Raji (cell line): Measurements from ENCODE around the gene MAG.

Source experiments
- POLR2A ChIP-seq: IDR thresholded peaks from 2 replicates; pipeline ENCODE4 v1.6.1; 2011; ENCODE audit warnings: low read depth, low read length, control low read depth; ENCODE audit not compliant: insufficient read depth

Gene MAG

DNA sequence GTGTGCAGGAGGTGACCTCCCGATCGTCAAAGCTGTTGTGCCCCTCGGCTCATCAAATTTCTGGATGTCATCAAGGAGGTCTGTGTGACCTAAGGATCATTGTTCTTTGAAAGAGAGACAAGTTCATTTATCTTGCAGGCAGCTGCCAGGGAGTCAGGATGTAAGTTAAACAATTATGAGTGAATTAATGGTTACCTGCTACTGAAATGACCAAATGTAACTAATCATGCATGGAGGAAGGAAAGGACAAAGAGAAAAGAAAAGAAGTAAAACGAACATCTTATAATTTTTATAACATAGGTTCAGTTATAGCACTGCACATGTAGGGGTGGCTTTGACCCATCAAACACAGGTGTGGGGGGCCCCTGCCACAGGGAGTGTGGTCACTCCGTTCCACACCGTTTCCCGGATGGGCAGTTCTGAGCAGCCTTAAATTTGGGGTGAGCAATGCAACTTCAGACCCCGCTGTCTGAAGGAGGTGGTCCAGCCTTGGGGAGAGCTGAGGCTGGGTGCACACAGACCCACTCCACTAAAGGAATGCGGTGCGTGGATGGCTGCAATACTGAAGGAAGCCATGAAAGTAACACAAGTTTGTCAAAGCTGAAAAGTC lies 42.3 kb downstream of the MAG start:
- no peak for TF ChIP-seq POLR2A

DNA sequence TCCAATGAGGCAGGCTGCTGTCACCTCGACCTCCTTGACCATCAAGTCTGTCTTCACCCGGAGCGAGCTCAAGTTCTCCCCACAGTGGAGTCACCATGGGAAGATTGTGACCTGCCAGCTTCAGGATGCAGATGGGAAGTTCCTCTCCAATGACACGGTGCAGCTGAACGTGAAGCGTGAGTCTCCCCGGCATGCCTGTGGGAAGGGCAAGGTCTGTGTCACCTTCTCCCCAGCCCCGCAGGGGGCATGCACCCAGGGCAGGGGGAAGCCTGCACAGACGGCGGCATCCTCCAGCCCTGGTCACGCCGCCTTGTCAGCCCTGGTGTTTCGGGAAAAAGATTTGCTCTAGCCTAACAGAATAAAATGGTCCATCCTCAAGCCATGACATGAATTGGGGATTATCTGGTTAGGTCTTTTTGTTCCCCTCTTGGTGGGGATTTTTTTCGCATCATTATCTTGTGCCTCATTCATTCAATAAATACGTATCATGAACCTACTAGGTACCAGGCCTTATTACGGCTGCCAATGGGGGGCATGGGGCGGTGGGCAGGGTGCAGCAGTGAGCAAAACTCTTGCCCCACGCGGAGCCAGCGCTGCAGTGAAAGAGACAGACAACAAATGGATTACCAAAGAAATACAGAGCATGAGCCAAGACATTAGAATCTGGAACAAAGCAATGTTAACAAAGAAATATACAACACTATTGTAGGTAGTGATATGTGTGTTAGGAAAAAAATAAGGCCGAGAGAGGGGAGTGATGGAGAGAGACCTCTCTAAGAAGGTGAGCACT lies 44.4 kb downstream of the MAG start:
- no peak for TF ChIP-seq POLR2A

DNA sequence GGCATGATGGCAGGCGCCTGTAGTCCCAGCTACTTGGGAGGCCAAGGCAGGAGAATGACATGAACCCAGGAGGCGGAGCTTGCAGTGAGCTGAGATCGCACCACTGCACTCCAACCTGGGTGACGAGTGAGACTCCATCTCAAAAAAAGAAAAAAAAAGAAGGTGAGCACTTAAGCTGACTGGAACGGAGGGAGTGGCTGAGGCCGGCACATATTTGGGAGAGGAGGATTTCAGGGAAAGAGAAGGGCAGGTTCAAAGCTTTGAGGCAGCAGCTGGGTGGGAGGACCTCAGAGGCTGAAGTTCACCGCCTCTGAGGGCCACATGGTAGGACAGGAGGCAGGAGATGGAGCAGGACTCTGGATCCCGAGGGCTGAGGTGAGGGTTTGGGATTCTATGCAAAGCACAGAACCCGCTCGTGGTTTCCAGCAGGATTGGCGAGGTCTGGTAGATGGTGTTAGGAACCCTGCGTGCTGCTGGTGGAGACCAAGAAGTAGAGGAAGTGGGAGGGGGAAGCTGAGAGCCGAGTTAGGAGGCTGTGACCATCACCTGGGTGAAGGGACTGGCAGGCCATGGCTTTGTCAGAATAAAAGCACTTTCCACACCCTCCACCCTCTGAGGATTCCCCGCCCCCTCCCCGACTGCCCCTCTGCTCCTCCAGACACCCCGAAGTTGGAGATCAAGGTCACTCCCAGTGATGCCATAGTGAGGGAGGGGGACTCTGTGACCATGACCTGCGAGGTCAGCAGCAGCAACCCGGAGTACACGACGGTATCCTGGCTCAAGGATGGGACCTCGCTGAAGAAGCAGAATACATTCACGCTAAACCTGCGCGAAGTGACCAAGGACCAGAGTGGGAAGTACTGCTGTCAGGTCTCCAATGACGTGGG lies 45.4 kb downstream of the MAG start:
- no peak for TF ChIP-seq POLR2A

DNA sequence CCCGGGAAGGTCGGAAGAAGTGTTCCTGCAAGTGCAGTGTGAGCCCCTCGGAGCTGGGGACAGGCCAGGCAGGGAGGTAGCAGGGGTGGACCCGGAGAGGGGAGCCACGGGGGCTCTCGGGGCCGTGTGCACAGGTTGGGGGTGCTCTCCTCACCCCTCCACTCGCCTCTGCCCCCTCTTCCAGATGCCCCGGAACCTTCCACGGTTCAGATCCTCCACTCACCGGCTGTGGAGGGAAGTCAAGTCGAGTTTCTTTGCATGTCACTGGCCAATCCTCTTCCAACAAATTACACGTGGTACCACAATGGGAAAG lies 46.0 kb downstream of the MAG start:
- no peak for TF ChIP-seq POLR2A

DNA sequence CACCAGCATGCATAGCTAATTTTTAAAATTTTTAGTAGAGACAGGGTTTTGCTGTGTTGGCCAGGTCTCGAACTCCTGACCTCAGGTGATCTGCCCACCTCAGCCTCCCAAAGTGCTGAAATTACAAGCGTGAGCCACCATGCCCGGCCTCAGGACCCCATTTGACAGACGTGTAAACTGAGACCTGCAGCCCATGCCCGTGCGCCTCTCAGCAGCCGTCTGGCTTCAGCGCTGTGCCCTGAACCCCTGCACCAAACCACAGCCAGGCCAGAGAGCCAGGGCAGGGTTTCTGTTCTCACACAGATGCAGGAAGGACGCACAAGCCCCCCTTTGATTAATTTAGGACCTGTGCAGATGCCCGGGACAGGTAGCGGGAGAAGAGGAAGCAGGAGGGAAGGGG lies 48.5 kb downstream of the MAG start:
- no peak for TF ChIP-seq POLR2A

DNA sequence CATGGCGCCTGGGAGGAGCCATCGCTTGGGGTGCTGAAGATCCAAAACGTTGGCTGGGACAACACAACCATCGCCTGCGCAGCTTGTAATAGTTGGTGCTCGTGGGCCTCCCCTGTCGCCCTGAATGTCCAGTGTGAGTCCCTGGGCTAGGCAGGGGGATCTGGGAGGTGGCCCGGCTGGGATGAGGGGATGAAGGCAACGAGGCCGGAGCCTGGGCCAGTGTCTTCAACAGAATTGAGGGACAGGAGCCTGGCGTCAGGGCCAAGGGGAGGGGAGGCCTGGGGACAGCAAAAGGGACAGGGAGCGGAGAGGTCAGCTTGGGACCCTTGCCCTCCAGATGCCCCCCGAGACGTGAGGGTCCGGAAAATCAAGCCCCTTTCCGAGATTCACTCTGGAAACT lies 49.0 kb downstream of the MAG start:
- TF ChIP-seq POLR2A: no peak

DNA sequence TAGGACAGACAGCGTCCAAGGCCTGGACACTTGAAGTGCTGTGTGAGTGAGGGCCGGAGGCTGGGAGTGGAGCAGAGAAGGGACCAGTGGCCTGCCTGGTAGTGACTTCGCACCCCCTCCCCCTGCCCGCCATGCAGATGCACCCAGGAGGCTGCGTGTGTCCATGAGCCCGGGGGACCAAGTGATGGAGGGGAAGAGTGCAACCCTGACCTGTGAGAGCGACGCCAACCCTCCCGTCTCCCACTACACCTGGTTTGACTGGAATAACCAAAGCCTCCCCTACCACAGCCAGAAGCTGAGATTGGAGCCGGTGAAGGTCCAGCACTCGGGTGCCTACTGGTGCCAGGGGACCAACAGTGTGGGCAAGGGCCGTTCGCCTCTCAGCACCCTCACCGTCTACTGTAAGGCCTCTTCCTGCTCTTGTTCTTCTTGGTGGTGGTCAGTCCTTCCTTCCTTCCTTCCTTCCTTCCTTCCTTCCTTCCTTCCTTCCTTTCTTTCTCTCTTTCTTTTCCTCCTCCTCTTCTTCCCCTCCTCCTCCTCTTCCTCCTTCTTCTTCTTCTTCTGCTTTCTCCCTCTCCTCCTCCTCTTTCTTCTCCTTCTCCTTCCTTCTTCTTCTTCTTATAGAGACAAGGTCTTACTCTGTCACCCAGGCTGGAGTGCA lies 49.7 kb downstream of the MAG start:
- no peak for TF ChIP-seq POLR2A

DNA sequence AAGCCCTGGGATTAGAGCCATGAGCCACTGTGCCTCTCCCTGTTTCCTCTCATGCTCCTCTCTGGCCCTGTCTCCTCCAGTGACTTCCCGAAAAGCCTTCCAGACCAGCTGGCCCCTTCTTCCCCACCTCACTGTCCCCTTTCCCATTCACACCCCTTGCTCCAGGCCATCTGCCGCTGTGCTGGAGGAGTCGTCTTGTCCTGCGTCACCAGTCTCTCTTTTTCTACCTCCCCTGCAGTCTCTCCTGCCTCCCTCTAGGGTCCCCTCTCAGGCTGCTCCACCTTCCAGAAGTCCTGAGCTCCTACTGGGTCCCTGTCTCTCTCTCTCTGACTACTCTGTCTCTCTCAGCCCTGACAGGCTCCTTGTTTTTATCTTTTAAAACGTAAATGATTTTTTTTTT lies 50.5 kb downstream of the MAG start:
- TF ChIP-seq POLR2A: no peak

DNA sequence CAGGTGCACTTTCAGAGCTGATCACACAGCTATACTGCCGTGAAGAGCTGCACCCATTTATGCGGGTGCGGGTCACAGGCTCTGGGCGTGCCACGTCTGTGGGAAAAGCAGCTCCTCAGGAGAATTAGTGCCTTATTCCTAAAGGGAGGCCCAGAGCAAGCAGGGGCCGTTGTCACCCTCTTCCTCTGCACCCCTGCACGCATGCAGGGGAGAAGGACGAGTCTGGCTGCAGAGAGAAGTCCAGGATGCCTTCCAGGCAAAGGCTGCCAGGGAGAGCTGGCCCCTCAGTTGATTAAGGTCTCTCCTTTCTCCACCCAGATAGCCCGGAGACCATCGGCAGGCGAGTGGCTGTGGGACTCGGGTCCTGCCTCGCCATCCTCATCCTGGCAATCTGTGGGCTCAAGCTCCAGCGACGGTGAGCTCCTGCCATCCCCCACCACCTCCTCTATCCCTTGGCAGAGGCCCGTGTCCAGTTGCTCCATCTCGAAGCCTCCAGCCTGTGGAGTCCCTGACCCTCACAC lies 52.6 kb downstream of the MAG start:
- no peak for TF ChIP-seq POLR2A

DNA sequence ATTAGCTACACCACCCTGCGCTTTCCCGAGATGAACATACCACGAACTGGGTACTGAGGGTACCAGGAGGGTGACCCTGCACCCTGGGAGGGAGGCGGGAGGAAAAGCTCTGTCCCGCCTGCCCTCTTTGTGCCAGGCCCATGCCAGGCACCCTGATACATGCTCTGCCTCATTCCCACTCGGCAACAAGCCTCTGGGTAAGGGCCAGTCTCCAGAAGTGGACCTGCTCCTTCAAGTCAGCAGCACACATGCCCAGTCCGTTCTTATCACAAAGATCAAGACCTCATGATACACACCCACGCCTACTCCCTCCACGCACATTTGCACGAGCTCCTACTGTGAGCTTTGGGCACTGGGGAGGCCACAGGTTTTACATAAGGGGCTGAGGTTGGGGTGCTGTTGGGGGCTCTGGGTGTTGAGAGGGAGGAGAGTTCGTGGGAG lies 53.7 kb downstream of the MAG start:
- no peak for TF ChIP-seq POLR2A

DNA sequence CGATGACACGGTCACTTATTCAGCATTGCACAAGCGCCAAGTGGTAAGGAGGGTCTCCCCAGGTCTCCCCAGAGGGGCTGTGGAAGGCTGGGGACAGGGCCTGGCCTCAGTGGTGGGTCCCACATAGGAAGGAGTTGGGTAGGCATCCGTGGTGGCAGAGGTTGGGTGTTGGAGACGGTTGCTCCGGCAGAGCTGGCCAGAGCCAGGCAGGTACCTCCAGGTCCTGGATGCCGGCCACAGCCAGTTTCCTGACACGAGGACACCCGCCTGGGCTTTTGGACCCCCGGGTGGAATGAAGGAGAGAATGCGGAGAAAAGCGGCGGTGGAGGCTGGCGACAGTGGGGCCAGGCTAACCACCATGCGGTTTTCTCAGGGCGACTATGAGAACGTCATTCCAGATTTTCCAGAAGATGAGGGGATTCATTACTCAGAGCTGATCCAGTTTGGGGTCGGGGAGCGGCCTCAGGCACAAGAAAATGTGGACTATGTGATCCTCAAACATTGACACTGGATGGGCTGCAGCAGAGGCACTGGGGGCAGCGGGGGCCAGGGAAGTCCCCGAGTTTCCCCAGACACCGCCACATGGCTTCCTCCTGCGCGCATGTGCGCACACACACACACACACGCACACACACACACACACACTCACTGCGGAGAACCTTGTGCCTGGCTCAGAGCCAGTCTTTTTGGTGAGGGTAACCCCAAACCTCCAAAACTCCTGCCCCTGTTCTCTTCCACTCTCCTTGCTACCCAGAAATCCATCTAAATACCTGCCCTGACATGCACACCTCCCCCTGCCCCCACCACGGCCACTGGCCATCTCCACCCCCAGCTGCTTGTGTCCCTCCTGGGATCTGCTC lies 54.5 kb downstream of the MAG start:
- no peak for TF ChIP-seq POLR2A

DNA sequence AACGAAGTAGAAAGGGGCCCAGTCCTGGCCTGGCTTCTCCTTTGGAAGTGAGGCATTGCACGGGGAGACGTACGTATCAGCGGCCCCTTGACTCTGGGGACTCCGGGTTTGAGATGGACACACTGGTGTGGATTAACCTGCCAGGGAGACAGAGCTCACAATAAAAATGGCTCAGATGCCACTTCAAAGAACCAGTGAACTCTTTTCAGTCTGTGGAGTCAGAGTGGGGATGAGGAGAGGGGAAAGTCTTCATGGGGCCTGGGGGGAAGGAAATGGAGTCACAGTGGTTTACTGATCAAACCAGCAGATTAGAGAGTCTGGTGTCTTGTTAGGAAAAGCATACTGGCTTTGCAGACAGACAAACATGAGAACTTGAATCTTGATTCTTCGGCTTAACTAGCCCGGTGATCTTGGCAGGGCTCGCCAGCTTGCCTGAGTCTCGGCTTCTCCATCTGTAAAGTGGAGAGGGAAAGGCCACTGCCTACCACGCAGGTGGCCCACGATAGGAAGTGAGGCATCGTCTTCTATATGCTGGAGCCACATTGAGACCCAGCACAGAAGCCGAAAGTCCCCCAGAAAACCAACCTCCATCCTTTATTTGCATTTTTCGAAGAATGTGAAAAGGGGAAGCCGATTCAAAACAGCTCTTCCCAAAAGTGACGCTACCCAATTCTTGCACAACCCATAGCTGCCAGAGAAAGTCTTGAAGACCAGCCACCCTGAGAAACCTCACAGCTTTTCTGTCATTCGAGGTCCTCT lies 55.4 kb downstream of the MAG start, which contains the start of gene FFAR1:
FFAR1 (plus strand) TSS at position 732 of the 759 bp plus-strand sequence. CDS start 3,650 bp downstream, outside the sequence.
- TF ChIP-seq POLR2A: no peak

DNA sequence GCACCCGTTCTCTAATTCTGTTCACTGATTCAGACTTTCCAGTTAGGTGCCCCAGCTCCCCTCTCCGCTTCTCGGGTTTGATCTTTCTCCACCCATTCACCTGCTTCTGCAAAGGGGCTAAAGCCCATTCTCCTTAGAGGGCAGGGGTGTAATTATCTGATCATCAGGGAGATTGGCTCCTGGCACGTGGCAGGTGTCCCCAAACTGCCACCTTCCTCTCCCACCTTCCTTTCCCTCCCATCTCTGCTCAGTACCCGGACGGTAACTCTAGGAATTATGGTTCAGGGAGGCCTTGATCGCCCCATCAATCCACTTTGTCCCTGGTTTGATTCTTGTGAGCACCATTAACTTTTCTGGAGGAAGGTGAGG lies 56.0 kb downstream of the MAG start:
- TF ChIP-seq POLR2A: no peak
